ENCODE results near the gene ZMIZ1.

ZMIZ1 gene

DNA sequence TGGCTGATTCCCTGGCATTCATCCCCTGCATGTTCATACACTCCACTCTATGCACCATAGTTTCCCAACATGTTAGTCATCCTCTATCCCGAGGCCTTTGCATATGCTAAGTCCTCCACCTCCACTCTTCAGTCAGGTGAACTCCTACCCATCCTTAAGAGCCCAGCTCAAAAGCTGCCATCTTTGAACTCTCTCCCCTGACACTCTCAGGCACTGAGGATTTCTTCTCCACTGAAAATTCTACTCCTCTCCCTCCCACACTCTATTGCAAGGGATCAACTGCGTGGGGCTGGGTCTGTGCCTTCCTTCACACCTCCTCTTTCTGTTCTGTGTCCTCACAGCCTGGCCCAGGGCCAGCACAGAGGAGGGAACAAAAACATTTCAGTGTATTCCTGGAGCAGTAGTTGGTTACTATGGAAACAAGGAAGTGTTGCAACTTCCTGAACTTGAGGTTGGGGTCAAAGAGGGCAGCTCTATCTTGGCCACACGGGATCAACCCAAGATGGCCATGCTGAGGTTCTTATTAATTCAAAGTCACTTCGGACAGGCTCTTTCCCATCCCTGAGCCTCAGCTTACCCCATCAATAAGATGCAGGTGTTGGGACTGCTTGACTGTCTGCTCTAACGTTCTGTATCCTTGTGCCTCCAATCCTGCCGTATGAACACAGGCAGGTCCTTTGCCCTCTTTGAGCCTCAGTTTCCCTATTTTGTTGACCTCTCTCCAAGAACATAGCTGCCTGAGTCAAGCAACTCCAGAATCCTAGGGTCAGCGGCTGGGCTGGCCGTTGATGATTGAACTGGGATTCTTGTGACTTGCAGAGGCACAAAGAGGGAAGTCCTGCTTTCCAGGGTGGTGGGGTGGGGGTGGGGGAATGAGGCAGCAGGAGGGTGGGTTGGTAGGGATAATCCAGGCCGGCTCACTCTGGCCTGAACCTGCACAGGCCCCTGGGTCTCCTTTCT is 15.5 kb downstream of the ZMIZ1 start:
- no peak for DNase-seq

- DNase-seq, result no peak
Observed at GRCh38 chr10:79084972-79085597, 16.3 kb downstream of the ZMIZ1 start.

DNA sequence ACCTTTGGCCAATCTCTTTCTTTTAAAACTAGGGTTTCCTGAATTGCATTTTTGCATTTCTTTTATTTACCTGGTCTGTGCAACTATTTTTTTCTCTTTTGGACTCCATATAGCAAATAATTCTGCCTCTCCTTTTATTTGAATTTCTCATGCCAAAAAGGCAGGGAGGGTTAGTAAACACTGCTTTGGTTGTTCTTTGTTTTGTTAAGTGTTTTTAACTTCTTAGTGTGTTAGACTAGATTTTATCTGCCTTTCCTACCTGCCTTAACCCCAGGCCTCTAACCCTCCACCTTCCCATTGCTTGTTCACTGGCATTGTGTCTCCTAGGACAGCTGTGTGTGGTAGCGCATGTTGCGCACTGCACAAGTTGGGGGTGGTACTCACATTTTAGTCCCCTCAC is 18.1 kb downstream of the ZMIZ1 start:
- DNase-seq, result no peak

DNA sequence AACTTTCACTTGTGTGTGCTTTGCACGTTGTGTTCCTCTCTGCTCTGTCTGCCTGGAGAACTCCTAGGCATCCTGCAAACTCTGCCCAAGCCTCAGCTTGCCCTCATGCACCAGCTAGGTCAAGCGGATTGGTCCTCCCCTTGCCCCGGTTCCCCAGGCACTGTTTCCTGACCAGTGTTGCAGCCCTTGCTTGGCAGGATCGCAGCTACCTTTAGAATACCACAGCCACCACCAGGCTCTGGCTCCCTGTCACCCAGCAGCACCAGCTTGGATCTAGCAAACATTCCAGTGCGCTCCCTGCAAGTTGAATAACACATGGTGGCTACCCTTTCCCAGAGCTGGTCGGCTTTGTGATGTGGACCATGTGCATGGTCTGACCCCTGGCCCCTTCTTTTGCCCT is 19.0 kb downstream of the ZMIZ1 start:
- DNase-seq, result no peak

- DNase-seq, result no peak
Observed at GRCh38 chr10:79088176-79088575, 19.4 kb downstream of the ZMIZ1 start.

DNA sequence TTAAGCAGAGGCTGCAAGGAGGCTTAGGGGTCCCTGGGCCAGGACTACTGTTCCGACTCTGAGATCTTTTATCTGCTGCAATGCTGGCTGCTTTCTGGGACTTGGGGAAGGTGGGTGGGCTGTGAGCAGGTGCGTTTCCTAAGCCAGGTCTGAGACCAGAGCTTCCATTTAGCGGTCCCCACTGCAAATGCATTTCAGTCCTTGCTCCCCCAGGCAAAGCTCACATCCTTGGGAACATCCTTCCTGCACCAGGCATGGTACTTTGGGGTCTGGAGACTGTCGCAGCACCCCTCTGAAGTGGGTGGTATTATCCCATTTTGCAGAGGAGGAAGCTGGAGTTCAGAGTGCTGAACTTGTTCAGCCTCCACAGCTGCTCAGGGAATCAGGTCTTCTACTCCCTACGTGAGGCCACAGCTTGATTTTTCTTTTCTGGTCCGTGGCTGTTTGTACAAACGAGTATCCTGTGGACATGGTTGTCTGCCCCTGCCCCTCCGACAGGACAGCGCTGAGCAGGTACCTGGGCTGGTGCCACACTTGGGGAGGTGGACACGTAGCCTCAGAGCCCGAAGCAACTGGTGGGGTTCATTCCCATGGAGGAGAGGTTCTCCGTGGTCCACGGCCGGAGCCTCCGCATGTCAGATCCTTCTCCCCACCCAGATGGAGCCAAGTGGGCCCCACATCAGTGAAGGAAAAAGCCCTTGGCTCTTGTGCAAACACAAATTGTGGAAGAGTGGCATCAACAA is 20.0 kb downstream of the ZMIZ1 start:
- no peak for DNase-seq

DNA sequence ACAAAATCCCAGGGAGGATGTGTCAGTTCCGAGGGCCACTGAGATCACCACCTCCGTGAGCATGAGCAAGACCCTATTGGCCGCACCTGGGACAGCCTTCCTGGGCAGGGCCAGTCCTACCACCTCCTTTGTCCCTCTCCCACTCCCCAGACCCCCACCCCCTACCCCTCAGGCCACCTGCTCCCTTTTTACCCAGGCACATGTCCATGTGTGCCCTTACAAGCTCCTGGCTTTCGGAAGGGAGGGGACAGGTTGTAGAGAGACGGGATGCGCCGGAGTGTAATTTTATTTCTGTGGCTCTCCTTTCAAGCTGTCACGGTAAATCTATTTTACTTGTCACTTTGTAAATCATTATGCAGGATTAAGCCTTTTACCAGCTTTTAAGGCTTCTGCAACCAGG is 20.9 kb downstream of the ZMIZ1 start:
- no peak for DNase-seq

DNA sequence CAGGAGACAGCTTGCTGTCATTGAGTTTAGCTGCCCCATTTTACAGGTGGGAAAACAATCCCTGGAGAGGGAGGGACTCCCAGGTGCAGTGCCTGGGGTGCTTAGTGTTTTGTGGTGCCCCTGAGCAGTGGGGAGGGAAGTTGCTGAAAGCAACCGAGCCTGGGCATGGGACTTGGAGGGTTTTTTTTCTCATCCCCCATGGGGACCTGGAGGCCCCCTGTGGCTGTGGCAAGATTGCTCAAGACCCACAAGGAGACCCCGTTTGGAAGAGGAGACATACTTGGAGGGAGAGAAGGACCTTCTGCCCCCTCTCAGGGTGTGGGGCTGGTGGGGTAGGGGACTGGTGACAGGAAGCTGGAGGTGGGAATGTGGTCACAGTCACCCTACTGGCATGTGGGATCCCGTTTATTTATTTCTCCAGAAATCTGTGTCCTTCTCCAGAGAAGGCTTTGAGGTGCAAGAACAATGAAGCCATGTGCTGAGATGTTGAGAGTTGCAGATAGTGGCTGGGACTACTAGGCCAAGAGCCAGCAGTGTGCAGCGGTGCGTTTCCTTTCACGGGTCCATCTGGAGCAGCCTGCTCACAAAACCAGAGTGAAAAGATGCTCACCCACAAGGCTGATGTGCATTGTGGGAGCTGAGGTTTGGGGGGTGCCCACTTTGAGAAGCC is 21.5 kb downstream of the ZMIZ1 start:
- DNase-seq, result no peak

DNA sequence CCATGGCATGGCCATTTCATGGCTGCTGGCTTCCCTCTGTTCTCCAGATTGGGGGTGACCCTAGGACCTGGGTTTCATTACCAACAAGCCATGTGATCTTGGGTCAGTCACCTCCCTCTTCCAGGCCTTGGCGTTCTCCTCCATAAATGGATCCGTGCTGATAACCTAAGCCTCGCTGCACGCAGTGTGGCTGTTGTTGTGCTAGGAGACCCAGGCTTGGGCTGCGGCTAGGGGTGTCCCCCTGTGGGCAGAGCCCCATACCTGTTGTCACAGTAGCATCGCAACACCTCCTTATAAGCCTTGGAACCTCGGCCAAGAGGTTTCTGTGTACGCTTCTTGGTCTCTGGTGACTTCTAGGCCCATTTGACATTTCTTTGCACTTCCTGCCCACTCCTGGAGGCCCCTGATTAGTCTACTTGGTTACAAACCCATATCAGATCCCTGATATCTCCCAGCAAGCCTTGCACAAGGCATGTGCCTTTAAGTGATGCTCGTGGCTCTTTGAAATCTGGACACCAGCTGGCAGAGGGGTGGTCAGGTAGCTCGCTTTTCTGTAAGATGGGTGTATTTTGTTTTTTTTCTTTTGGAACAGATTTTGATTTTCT is 23.6 kb downstream of the ZMIZ1 start:
- no peak for DNase-seq

- DNase-seq, result no peak
Observed at GRCh38 chr10:79093658-79094411, 25.1 kb downstream of the ZMIZ1 start.

- DNase-seq, result no peak
Observed at GRCh38 chr10:79094412-79095175, 25.8 kb downstream of the ZMIZ1 start.

DNA sequence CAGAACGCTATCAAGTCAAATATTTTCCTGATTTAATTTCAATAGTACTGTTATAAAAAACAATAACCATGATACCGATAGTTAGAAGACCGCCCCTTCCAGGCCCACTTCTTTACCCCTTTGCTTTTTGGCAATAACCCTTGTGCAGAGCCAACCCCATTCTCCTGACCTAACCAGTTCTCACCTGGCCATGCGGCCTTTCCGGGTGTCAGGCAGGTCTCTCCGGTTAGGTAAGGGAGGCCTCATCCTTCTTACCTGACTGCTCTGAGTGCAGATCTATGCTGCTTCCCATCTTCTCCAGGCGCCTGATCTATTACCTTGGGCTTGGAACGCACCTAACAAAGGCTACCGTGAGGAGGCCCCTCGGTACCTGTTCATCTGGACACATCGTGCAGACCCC is 26.6 kb downstream of the ZMIZ1 start:
- DNase-seq, result no peak

- DNase-seq, result no peak
Observed at GRCh38 chr10:79096514-79096913, 27.7 kb downstream of the ZMIZ1 start.

DNA sequence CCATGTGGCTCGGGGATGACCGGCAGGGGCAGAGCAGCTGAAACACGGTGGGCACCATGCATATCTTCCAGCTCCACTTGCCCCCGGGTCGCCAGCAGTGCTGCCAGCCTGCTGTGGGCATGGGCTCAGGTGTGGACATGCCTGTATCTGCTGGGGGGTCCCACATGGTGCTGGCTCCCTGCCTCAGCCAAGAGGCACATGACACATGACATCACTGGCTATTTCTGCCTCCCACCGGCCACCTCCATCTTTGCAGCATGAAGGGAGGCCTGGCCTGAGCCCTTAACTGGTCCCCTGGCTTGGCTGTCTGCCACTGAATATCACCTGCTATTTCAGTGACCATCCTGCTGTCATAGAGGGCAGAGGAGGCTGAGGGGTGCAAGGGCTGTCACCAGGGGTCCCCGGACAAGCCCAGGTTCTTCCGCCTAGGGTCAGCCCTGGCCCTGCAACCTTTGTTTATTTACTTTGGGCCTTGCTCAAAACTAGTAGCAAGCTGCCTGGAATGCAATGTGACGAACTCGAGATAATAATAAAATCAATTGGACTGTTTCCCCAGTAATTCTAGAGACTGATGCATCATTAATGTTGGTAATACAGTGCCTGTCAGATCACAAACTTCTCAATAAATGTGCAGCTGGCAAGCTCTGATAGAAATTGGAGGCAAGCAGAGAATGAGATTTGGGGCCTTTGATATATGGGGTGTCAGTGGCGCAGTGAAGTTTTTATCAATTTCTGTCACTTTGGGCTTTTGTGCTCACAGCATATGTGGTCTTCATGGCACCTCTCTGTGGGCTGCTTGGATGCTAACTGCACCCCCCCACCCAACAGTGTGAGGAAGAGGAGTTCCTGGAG is 28.5 kb downstream of the ZMIZ1 start:
- DNase-seq, result no peak

- DNase-seq, result no peak
Observed at GRCh38 chr10:79098061-79098460, 29.3 kb downstream of the ZMIZ1 start.

- DNase-seq, result no peak
Observed at GRCh38 chr10:79098596-79099015, 29.8 kb downstream of the ZMIZ1 start.

- no peak for DNase-seq
Observed at GRCh38 chr10:79099898-79100448, 31.2 kb downstream of the ZMIZ1 start.

DNA sequence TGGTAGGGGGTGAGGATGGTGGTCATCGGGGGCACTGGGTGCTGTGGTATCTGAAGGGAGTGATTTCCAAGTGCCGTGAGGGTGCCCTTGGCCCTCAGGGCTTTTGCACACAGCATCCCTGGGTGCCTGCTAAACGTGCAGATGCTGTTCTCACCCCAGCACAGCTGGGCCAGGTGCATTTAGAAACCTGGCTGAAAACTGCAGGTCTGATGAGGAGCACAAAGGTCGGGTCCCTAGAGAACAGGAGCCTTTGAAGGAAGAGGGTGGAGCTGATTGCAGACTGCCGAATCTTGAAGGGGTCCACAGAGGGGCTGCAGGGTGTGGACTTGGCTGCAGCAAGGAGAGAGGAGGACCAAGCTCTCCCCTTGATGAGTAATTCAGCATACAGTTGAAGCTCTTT is 32.0 kb downstream of the ZMIZ1 start:
- DNase-seq, result no peak

Data from stimulated activated CD4-positive, alpha-beta T cell treated with anti-CD3 and anti-CD28 coated beads, Interleukin-12 subunit alpha, Interleukin-12 subunit beta, amount 100 ng/mL, for 4 hours (primary cell).